IPS DF 19.7 (cell line): ENCODE results near the gene NAALADL2.

Experiments used
- DNase-seq: peaks from one replicate; pipeline ENCODE4 v3.0.0-alpha.2; 2013; ENCODE audit warnings: low read depth, low spot score

NAALADL2 gene

GRCh38 chr3:175655351-175655750 is 796.2 kb downstream of the NAALADL2 start:
- DNase-seq = no peak

GRCh38 chr3:175656461-175656860 is 797.3 kb downstream of the NAALADL2 start:
- DNase-seq = no peak

- no peak for DNase-seq
Measured at GRCh38 chr3:175659670-175660350, 800.7 kb downstream of the NAALADL2 start.

- DNase-seq = no peak
Measured at GRCh38 chr3:175662815-175663214, 803.7 kb downstream of the NAALADL2 start.

- no peak for DNase-seq
Measured at GRCh38 chr3:175664911-175665310, 805.8 kb downstream of the NAALADL2 start.

GRCh38 chr3:175668300-175668699 is 809.2 kb downstream of the NAALADL2 start:
- no peak for DNase-seq

GRCh38 chr3:175670557-175670956 is 811.4 kb downstream of the NAALADL2 start:
- DNase-seq = no peak

- no peak for DNase-seq
Measured at GRCh38 chr3:175672119-175672689, 813.1 kb downstream of the NAALADL2 start.

GRCh38 chr3:175679568-175679967 is 820.4 kb downstream of the NAALADL2 start:
- DNase-seq = no peak

GRCh38 chr3:175692256-175692655 is 833.1 kb downstream of the NAALADL2 start:
- DNase-seq = no peak

- no peak for DNase-seq
Measured at GRCh38 chr3:175695251-175695650, 836.1 kb downstream of the NAALADL2 start.

GRCh38 chr3:175702956-175703355 is 843.8 kb downstream of the NAALADL2 start:
- no peak for DNase-seq

GRCh38 chr3:175704366-175705055 is 845.4 kb downstream of the NAALADL2 start:
- DNase-seq = no peak

- no peak for DNase-seq
Measured at GRCh38 chr3:175713268-175713667, 854.1 kb downstream of the NAALADL2 start.

- DNase-seq = no peak
Measured at GRCh38 chr3:175716446-175716845, 857.3 kb downstream of the NAALADL2 start.

- no peak for DNase-seq
Measured at GRCh38 chr3:175726228-175726627, 867.1 kb downstream of the NAALADL2 start.

- no peak for DNase-seq
Measured at GRCh38 chr3:175728566-175728965, 869.4 kb downstream of the NAALADL2 start.

GRCh38 chr3:175729466-175729865 is 870.3 kb downstream of the NAALADL2 start:
- DNase-seq = no peak

- no peak for DNase-seq
Measured at GRCh38 chr3:175731543-175731942, 872.4 kb downstream of the NAALADL2 start.

GRCh38 chr3:175732017-175732416 is 872.9 kb downstream of the NAALADL2 start:
- DNase-seq = no peak

GRCh38 chr3:175735866-175736265 is 876.7 kb downstream of the NAALADL2 start:
- DNase-seq = no peak

GRCh38 chr3:175737646-175738572 is 878.8 kb downstream of the NAALADL2 start:
- DNase-seq = no peak
